GM19455 (cell line): ENCODE data around the gene SPATC1L.

Source experiments
- ATAC-seq: cut with Tn5 transposase; IDR thresholded peaks from one replicate; pipeline ENCODE4 v1.9.1; 2021; ENCODE audit not compliant: unreplicated experiment

Gene SPATC1L

DNA sequence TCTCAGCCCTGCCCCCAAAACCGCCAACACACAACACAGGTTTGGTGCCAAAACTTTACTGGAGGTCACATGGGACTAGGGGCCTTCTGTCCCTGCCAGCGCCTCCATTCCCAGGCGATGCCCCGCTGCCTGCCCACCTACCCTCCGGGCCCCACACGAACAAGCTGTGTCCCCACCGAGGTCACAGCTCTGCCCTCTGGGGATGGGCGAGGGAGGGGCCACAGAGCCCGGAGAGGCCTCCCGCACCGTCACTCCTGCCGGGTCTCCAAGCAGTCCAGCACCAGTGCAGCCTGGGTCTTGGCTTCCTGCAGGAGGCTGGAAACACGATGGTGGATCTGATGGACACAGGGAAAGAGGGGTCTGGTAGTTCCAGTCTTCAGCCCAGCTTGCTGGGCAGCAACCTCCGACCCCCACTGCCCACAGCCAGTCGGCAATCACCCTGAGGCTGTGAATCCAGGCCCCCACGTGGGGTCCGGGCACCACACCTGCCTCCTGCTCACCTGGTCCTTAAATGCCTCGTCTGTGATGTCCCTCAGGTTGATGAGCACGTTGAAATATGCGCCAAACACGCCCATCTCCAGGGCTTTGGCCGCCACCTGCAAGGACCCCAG is 47.4 kb downstream of the SPATC1L start:
- no peak for ATAC-seq

DNA sequence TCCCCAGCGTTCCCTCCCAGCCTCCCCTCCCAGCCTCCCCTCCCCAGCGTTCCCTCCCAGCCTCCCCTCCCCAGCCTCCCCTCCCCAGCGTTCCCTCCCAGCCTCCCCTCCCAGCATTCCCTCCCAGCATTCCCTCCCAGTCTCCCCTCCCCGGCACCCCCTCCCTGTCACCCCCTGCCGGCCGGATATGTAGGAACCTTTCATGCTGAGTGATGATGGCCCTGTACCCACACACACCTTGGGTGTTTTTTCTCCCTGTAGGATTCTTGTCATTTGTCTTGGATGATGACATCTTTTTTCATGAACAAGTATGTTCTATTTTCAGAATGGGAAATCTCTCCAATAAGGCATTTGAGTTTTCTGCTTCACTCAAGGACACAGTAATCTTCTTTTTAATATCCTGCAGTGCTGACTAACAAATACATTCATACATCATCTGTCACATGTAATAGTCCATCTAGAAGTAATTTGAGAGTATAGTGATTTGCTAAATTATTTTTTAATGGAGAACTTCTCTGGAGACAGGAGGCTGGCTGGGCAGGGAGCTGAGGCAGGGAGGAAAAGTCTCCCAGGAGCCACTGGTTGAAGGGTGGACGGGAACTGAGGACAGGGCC is 48.4 kb downstream of the SPATC1L start:
- ATAC-seq, result no peak

DNA sequence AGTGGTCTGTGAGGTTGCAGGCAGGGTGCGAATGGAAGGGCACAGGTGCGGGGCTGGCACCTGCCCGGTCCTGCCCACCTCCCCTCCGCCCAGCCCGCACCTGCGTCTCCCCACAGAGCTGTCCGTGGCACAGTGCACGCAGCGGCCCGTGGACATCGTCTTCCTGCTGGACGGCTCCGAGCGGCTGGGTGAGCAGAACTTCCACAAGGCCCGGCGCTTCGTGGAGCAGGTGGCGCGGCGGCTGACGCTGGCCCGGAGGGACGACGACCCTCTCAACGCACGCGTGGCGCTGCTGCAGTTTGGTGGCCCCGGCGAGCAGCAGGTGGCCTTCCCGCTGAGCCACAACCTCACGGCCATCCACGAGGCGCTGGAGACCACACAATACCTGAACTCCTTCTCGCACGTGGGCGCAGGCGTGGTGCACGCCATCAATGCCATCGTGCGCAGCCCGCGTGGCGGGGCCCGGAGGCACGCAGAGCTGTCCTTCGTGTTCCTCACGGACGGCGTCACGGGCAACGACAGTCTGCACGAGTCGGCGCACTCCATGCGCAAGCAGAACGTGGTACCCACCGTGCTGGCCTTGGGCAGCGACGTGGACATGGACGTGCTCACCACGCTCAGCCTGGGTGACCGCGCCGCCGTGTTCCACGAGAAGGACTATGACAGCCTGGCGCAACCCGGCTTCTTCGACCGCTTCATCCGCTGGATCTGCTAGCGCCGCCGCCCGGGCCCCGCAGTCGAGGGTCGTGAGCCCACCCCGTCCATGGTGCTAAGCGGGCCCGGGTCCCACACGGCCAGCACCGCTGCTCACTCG is 52.2 kb downstream of the SPATC1L start:
- no peak for ATAC-seq

DNA sequence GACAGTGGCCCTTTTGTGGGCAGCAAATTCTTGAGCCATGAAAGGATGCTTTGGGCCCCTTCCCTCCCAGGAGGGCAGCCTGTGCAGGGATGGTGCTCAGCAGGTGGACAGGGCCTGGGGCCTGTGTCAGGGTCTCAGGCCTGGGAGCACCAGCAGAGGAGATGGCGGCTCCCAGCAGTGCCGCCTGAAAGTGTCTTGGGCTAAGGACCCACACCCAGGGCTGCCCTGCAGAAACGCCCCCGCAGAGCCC is 52.7 kb downstream of the SPATC1L start:
- ATAC-seq, result no peak

DNA sequence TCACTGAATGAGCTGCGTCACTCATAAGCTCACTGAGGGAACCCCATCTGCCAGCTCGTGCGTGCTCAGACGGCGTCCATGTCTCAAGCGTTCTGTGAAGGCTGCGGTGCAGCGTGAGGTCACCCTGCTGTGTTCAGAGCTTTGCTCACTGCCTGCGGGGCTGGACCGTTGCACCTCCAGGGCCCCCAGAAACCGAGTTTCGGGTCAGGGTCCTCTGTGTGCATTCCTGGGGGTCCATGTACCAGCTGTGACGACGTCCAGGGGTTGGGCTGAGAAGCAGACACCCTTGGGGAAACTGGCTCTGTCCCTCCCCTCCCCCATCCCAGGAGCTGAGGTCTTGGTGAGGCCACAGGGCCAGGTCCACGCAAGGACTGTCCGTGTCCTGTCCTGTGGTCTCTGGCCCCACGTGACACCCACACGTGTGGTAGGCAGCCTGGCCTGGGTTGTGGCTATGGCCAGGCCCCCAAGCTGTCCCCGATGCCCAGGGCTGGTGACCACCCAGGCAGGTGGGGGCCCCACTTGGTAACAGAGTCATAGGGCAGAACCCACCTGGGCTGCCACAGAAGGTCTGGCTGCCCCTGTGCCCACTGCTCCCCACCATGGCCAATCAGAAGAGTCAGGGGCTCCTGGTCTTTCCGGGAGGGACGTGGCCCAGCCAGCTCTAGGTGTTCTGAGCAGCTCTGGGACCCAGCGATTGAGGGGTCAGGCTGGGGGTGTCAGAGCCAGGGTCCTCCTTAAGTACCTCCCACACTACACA is 53.2 kb downstream of the SPATC1L start:
- ATAC-seq, result no peak

DNA sequence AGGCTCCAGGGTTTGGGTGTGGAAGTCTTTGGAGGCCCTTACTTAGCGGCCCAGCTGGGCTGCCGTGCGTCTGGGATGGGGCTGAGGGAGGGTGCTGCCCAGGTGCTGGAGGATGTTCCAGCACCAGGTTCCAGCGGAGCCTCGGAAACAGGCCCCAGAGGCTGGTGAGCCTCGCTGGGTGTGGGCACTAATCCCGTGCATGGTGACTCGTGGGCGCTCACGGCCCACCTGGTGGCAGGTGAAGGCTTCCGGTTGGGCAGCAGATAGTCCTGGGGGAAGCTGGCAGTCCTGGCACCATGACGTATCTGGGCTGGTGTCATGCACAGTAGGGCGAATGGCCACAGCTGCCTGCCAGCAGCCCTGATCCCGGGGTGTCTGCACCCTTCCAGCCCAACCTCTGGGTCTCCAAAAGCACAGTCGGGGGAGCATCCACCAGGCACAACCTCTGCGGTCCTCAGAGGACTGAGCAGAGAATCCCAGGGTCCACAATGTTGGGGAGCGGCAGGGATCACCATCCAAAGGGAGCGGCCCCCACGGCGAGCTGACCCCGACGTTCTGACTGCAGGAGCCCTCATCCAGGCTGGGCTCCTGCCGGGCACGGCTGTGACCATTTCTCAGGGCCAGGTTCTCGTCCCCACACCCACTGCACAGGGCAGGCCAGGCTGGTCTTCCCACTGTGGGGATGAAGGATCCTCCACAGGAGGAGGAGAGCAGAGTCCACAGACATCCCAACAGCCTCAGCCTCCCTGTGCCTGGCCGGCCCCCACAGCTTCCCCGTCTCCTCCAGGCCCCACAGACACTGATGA is 54.2 kb downstream of the SPATC1L start:
- no peak for ATAC-seq

DNA sequence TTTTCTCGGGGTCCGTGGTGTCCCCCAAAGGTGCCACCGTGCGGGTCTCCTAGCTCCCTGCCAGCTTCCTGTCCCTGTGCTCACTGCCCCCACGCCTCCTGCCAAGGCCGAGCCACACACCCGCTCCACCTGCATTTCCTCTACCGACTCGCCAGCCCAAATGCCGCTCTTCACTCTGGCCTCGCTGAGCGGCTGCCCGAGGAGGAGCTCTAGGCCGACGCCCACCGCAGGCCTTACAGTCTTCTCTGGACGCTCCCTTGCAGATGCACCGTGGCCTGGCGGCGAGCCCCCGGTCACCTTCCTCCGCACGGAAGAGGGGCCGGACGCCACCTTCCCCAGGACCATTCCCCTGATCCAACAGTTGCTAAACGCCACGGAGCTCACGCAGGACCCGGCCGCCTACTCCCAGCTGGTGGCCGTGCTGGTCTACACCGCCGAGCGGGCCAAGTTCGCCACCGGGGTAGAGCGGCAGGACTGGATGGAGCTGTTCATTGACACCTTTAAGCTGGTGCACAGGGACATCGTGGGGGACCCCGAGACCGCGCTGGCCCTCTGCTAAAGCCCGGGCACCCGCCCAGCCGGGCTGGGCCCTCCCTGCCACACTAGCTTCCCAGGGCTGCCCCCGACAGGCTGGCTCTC is 55.2 kb downstream of the SPATC1L start:
- no peak for ATAC-seq

DNA sequence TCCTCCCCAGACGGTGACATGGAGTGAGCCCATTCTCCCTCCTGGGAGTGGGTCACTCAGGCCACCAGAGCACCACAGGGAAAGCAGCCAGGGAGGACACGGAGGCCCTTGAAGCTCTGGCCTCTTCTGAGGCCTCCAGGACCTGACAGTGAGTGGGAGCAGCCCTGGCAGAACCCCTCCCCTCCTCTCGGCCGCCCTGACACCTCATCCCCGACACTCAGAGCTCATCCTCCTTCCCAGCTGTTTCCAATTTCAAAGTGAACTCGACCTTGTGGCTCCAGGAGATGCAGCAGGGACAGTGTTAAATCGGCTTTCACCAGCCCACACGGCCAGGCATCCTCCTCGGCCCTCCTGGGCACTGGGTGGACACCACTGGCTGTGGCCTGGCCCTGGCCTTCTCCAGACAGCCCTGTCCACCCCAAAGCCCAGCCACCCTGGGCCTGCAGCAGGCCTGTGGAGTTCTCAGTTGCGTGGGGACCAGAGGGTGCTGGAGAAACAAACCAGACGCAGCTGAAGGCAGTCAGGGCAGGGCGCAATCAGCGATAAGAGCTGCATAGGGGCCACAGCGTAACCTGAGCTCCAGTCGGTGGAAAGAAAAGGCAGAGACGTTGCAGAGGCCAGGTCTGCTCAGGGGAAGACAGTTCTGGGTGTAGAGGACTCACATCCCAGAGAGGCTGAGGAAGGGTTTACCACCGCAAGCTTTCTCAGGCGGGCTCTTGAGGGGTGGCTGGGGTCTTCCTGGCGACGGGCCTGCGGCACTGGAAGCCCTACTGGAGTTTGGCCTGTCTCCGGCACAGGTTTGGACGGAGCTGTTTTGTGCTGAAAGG is 55.9 kb downstream of the SPATC1L start:
- ATAC-seq, result no peak

DNA sequence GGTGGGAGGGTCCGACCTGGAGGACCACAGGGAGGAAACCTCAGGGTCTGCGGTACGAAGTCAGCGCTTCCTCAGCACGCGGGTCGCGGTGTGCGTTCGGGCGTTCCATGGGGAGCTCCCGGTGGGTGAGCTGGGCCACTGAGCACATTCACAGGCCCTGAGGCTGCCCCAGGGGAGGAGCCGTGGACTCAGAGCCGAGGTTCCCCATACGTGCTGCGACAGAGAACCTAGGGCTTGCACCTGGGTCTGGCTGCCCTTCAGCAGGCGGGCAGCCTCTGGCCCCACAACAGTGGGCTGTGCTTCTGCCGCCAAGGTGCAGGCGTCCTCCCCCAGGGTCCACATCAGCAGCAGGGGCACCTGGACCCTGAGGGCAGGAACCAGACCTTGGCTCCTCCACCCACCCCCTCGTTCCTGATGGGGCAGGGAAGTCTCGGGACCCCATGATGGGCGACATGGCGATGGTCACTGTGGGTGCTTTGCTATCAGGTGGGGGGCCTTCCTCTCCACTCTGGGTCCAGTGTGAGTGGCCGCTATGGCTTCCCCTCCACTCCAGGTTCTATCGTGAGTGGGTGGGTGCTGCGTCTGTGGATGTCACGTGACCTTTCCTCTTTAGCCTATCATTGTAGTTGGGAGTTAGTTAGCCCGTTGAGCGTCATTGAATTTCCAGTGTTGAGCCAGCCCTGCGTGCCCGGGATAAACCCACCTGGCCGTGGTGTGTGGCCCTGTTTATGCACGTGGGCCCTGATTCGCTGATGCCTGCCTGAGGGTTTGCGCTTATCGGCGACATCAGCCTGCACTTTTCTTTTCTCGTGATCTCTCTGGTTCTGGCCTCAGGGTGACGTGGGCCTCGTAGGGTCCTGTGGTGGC is 56.8 kb downstream of the SPATC1L start:
- ATAC-seq, result no peak

DNA sequence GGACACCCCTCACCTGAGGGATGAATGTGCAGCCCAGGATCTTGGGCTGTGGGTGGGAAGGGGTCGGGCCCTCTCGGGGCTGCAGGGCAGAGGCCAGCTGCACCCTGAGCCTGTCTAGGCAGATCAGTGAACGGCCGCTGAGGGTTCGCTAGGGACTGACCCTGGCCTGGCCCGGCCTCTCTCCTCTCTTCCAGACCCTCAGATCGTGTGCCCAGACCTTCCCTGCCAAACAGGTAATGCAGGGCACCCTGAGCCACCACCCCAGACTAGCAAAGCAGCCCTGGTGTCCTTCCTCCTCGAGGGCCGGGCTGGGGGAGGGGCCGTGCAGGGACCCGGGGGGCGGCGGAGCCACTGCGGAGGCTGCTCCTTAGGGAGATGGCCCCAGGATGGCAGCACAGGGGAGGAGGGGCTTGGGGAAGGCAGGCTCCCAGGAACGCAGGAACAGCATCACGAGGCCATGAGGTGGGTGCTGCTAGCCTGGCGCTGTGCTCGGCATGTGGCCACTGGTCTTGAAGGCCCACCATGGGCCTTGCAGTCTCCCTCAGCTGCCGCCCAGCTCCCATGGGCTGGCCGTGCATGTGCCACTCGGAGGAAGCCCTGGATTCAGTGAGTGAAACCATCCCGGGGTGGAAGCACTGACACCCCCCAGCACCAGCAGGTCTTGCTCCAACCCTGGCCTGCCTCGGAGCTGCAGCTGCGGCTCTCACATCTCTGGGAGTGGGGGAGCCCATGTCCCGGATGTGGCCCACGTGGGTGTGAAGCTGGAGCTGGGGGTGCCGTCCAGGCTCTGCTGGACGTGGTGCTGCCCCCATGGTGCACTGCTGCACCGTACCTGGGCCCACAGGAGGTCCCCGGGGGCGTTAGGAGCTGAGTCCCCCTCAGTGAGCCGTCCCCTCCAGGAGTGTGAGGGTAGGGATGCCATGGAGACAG is 57.7 kb downstream of the SPATC1L start:
- no peak for ATAC-seq

DNA sequence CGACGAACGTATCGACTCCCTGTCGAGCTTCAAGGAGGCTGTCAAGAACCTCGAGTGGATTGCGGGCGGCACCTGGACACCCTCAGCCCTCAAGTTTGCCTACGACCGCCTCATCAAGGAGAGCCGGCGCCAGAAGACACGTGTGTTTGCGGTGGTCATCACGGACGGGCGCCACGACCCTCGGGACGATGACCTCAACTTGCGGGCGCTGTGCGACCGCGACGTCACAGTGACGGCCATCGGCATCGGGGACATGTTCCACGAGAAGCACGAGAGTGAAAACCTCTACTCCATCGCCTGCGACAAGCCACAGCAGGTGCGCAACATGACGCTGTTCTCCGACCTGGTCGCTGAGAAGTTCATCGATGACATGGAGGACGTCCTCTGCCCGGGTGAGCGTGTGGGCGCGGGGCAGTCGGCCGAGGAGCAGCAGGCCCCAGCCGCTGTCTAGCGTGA is 58.4 kb downstream of the SPATC1L start:
- ATAC-seq, result no peak

DNA sequence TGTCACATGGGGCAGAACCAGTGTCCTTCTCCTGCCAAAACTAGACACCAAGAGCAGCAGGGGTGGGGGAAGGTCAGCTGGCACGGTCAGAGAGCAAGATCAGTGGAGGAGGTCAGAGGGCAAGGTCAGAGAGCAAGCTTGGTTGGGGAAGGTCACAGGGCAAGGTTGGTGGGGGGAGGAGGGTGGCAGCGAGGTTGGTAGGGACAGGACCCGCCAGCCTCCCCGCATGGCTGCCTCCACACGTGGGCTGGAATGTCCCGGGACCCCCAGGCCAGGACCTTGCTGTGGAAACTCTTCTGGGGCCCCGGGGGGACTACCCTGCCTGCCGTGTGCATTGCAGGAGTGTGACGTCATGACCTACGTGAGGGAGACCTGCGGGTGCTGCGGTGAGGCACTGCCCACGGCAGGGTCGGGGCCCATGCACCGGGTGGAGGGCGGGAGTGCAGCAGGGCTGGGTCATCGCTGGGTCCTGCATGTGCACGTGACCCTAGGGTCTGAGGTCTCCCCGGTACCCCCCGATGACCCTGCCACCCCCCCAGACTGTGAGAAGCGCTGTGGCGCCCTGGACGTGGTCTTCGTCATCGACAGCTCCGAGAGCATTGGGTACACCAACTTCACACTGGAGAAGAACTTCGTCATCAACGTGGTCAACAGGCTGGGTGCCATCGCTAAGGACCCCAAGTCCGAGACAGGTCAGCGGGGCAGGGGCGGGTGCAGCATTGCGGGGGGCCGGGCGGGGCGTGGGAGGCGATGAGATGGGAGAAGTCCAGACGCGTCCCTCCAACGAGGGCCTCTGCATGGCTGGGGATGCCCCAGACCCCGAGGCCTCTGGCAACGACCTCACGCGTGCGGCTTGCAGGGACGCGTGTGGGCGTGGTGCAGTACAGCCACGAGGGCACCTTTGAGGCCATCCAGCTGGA is 59.1 kb downstream of the SPATC1L start:
- ATAC-seq, result no peak

DNA sequence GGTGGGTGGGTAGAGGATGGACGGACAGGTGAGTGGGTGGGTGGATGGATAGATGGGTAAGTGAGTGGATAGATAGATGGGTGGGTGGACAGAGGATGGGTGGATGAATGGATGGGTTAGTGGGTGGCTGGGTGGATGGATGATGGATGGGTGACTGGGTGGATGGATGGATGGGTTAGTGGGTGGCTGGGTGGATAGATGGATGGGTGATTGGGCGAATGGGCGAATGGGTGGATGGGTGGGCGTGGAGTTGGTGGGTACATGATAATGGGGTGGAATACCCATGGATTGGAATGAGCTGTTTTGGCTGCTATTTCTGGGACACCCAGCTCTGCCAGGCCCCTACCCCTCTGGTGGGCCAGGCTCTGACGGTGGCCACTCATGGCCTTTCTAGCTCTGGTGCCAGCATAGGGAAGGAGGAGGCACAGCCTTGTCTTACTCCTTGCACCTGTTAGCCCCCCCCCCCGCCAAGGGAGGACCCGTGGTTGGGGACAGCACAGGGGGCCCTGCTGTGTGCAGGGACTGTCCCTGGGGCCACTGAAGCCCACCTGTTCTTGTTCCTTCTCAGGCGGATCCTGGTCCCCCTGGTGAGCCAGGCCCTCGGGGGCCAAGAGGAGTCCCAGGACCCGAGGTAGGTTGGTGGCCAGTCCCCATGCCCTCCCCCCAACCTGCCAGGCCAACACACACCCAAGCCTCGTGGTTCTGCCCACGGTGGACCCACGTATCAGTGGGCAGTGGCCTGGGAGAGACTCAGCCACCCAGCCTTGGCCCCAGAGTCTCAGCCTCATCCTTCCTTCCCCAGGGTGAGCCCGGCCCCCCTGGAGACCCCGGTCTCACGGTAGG is 60.0 kb downstream of the SPATC1L start:
- no peak for ATAC-seq

DNA sequence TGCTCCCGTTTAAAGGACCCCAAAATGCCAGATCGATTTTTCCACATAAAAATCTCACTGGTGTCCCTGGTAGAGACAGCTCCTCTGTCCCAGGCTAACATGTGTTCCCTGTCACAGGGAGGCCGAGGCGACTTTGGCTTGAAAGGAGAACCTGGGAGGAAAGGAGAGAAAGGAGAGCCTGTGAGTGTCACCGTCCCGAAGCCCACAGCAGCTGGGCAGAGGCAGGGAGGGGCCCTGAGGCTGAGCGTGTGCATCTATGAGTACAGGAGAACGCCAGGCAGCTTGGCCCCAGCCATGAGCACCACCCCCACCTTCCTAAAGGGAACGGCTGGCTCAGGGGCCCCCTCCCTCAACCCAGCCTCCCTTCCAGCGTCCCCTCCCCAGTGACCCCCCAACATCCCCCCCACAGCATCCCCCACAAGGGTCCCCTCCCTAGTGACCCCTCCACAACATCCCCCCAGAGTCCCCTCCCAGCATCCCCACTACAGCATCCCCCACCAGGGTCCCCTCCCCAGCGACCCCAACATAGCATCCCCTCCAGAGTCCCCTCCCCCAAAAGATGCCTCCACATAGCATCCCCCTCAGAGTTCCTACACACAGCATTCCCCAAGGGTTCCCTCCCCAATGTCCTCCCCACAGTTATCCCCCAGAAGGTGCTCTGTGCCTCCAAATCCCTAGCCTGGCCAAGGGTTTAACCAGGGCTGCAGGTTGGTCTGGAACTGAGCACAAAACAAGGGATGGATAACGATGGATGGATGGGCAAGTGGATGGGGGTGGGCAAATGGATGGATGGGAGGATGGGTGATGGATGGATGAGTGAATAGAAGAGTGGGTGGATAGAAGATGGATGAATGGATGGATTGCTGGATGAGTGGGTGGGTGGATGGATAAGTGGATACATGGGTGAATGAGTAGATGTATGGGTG is 61.2 kb downstream of the SPATC1L start:
- no peak for ATAC-seq
